H1 (cell line): ENCODE measurements around the gene COL20A1. TPM values are rescaled to one million over a fixed set of nuclear protein-coding genes. Genes with fewer than 3 reads are reported as not detected.

Experiments used
- CTCF ChIA-PET: fragments of 300-600 bp; sonication (Branson Sonifier 250); formaldehyde crosslinking; loops from one replicate; lab custom pipeline; 2021; ENCODE audit not compliant: partially characterized antibody; lab: Charles Lee
- POLR2A ChIA-PET: fragments of 300-600 bp; sonication (Branson Sonifier 250); formaldehyde crosslinking; loops from one replicate; lab custom pipeline; 2021; ENCODE audit warnings: inconsistent platforms; ENCODE audit not compliant: partially characterized antibody; lab: Charles Lee
- DNase-seq, 2 experiments: peaks; one replicate each; pipeline versions ENCODE4 v3.0.0 to v3.0.0-alpha.2; 2010 to 2022; ENCODE audit warnings: low spot score in 2 of 2, low read depth in 1 of 2, mixed read lengths in 1 of 2
- FAIRE-seq: peaks from 2 replicates; lab custom pipeline; 2011; peaks lifted over from hg19 to GRCh38; lab: Jason Lieb, UNC
- H2AFZ ChIP-seq: 2 replicates; pipeline ENCODE4 v1.8.1; 2012; ENCODE audit warnings: low read length, inconsistent platforms
- H2AK5ac ChIP-seq: 2 replicates; pipeline ENCODE4 v1.6.1; 2013; ENCODE audit warnings: low read depth, low read length
- H2BK120ac ChIP-seq: replicated peaks from 2 replicates; pipeline ENCODE3; 2013; ENCODE audit warnings: low read depth, low read length, inconsistent platforms
- H2BK12ac ChIP-seq: 2 replicates; pipeline ENCODE4 v1.6.1; 2013; ENCODE audit warnings: low read depth, low read length
- H2BK15ac ChIP-seq: 2 replicates; pipeline ENCODE4 v1.6.1; 2013; ENCODE audit warnings: low read length
- H2BK20ac ChIP-seq: 2 replicates; pipeline ENCODE4 v1.6.1; 2013; ENCODE audit warnings: low read length
- H2BK5ac ChIP-seq: 2 replicates; pipeline ENCODE4 v1.6.1; 2013; ENCODE audit warnings: low read depth, low read length
- H3K14ac ChIP-seq: 2 replicates; pipeline ENCODE4 v1.6.1; 2013; ENCODE audit warnings: inconsistent platforms; ENCODE audit not compliant: insufficient read length
- H3K18ac ChIP-seq: 2 replicates; pipeline ENCODE4 v1.6.1; 2013; ENCODE audit warnings: low read length; ENCODE audit errors: extremely low read depth
- H3K23ac ChIP-seq: 2 replicates; pipeline ENCODE4 v1.6.1; 2013; ENCODE audit warnings: inconsistent platforms; ENCODE audit not compliant: insufficient read length
- H3K23me2 ChIP-seq: 2 replicates; pipeline ENCODE4 v1.6.1; 2013; ENCODE audit warnings: low read depth, low read length
- H3K27ac ChIP-seq: 2 replicates; pipeline ENCODE4 v1.6.1; 2011; ENCODE audit warnings: low read depth, low read length, inconsistent platforms
- H3K27me3 ChIP-seq, 4 experiments: replicated peaks in 1 of 4; 1 replicate in 1 of 4; 2 replicates in 3 of 4; pipeline versions ENCODE4 v1.6.1 to v1.8.1; 2011 to 2013; ENCODE audit warnings: low read length in 3 of 4, mild to moderate bottlenecking in 3 of 4, inconsistent platforms in 2 of 4, mixed read lengths in 2 of 4, moderate library complexity in 1 of 4; ENCODE audit not compliant: control insufficient read depth in 3 of 4, insufficient read depth in 3 of 4; ENCODE audit errors: extremely low read depth in 1 of 4
- H3K36me3 ChIP-seq, 4 experiments: 2 replicates each; pipeline versions ENCODE4 v1.6.1 to v1.8.1; 2011 to 2013; ENCODE audit warnings: mild to moderate bottlenecking in 4 of 4, low read length in 3 of 4, moderate library complexity in 2 of 4, control low read depth in 1 of 4, inconsistent platforms in 1 of 4; ENCODE audit not compliant: insufficient read depth in 4 of 4, control insufficient read depth in 2 of 4
- H3K4ac ChIP-seq: replicated peaks from 2 replicates; pipeline ENCODE3; 2013; ENCODE audit warnings: low read length, low read depth, mixed read lengths, inconsistent platforms; ENCODE audit not compliant: insufficient read length
- H3K4me1 ChIP-seq, 4 experiments: replicated peaks in 1 of 4; 1 replicate in 1 of 4; 2 replicates in 3 of 4; pipeline versions ENCODE4 v1.6.1 to v1.8.1; 2011 to 2013; ENCODE audit warnings: low read length in 3 of 4, inconsistent platforms in 2 of 4, mixed read lengths in 1 of 4; ENCODE audit not compliant: insufficient read depth in 4 of 4, control insufficient read depth in 3 of 4
- H3K4me2 ChIP-seq, 2 experiments: 2 replicates each; pipeline versions ENCODE4 v1.6.1 to v1.8.1; 2011 to 2013; ENCODE audit warnings: low read depth in 2 of 2, low read length in 2 of 2, control low read depth in 1 of 2, inconsistent platforms in 1 of 2, mild to moderate bottlenecking in 1 of 2; ENCODE audit not compliant: insufficient read depth in 1 of 2
- H3K4me3 ChIP-seq, 4 experiments: fragments of 200-600, 300-600 bp in 1 of 4; sonication (generic), shearing (Covaris generic), sonication (Bioruptor Twin) in 1 of 4; 2 replicates each; pipeline versions ENCODE4 v1.5.1 to v1.8.1; 2011 to 2016; ENCODE audit warnings: low read length in 4 of 4, low read depth in 3 of 4, control low read depth in 2 of 4, inconsistent platforms in 2 of 4, mild to moderate bottlenecking in 2 of 4, mixed read lengths in 1 of 4, moderate library complexity in 1 of 4; ENCODE audit not compliant: insufficient read depth in 2 of 4; ENCODE audit errors: extremely low read depth in 1 of 4
- H3K56ac ChIP-seq: replicated peaks from 2 replicates; pipeline ENCODE3; 2013; ENCODE audit warnings: low read depth, mild to moderate bottlenecking, mixed read lengths, low read length, inconsistent platforms; ENCODE audit not compliant: insufficient read length
- H3K79me1 ChIP-seq: 2 replicates; pipeline ENCODE4 v1.6.1; 2013; ENCODE audit warnings: low read depth, low read length, control low read depth
- H3K79me2 ChIP-seq, 2 experiments: 2 replicates each; pipeline versions ENCODE4 v1.6.1 to v1.8.1; 2012 to 2013; ENCODE audit warnings: low read length in 2 of 2, mild to moderate bottlenecking in 2 of 2, inconsistent platforms in 1 of 2; ENCODE audit not compliant: insufficient read depth in 2 of 2, control insufficient read depth in 1 of 2
- H3K9ac ChIP-seq, 4 experiments: replicated peaks in 1 of 4; 1 replicate in 1 of 4; 2 replicates in 3 of 4; pipeline versions ENCODE4 v1.6.1 to v1.8.1; 2011 to 2013; ENCODE audit warnings: low read depth in 3 of 4, low read length in 3 of 4, control low read depth in 2 of 4, mild to moderate bottlenecking in 2 of 4, moderate library complexity in 2 of 4, inconsistent platforms in 1 of 4; ENCODE audit errors: extremely low read depth in 1 of 4
- H3K9me3 ChIP-seq, 2 experiments: 2 replicates each; pipeline versions ENCODE4 v1.6.1 to v1.8.1; 2012 to 2013; ENCODE audit warnings: mild to moderate bottlenecking in 2 of 2, moderate library complexity in 2 of 2, control low read depth in 1 of 2, inconsistent platforms in 1 of 2, low read depth in 1 of 2, low read length in 1 of 2, mixed read lengths in 1 of 2; ENCODE audit not compliant: insufficient read depth in 2 of 2
- H4K20me1 ChIP-seq, 2 experiments: replicated peaks in 1 of 2; 2 replicates each; pipeline versions ENCODE3 to v1.8.1; 2011 to 2013; ENCODE audit warnings: inconsistent platforms in 2 of 2, low read length in 2 of 2, mild to moderate bottlenecking in 1 of 2; ENCODE audit not compliant: insufficient read depth in 2 of 2, control insufficient read depth in 1 of 2
- H4K5ac ChIP-seq: 2 replicates; pipeline ENCODE4 v1.6.1; 2013; ENCODE audit warnings: low read length, low read depth, mixed read lengths, inconsistent platforms; ENCODE audit not compliant: insufficient read length
- H4K8ac ChIP-seq: 2 replicates; pipeline ENCODE4 v1.8.0; 2013; ENCODE audit warnings: mild to moderate bottlenecking, moderate library complexity, low read length, inconsistent platforms; ENCODE audit not compliant: insufficient read depth; ENCODE audit errors: extremely low read depth
- H4K91ac ChIP-seq: replicated peaks from 2 replicates; pipeline ENCODE3; 2013; ENCODE audit warnings: low read length, mixed read lengths, inconsistent platforms; ENCODE audit not compliant: insufficient read length
- BCL11A ChIP-seq, 2 experiments: IDR thresholded peaks; one replicate each; pipeline ENCODE4 v1.6.1; 2011; ENCODE audit warnings: low read depth in 2 of 2, low read length in 2 of 2, mild to moderate bottlenecking in 2 of 2
- E2F6 ChIP-seq: IDR thresholded peaks from 2 replicates; pipeline ENCODE4 v1.6.1; 2012; ENCODE audit warnings: inconsistent platforms
- EZH2 ChIP-seq: fragments of 200-600 bp; sonication (generic); IDR thresholded peaks from 2 replicates; pipeline ENCODE4 v1.7.1; 2012; ENCODE audit warnings: low read depth, mild to moderate bottlenecking, moderate library complexity, low read length, inconsistent platforms; ENCODE audit not compliant: severe bottlenecking
- FOSL1 ChIP-seq: IDR thresholded peaks from 2 replicates; pipeline ENCODE4 v1.6.1; 2011; ENCODE audit warnings: mild to moderate bottlenecking, low read depth, low read length, moderate library complexity; ENCODE audit not compliant: insufficient read depth
- JUN ChIP-seq: IDR thresholded peaks from 2 replicates; pipeline ENCODE4 v1.6.1; 2011; ENCODE audit warnings: low read depth, mild to moderate bottlenecking, improper control_type of control experiment, low read length
- JUND ChIP-seq: IDR thresholded peaks from 2 replicates; pipeline ENCODE4 v1.6.1; 2011; ENCODE audit warnings: mild to moderate bottlenecking, improper control_type of control experiment, low read length
- MAFK ChIP-seq: IDR thresholded peaks from 2 replicates; pipeline ENCODE4 v1.6.1; 2012; ENCODE audit warnings: low read depth, mild to moderate bottlenecking, improper control_type of control experiment, low read length
- POLR2A ChIP-seq, 2 experiments: IDR thresholded peaks; 1 replicate in 1 of 2; 2 replicates in 1 of 2; pipeline ENCODE4 v1.6.1; 2011; ENCODE audit warnings: low read depth in 2 of 2, low read length in 2 of 2, mild to moderate bottlenecking in 2 of 2; ENCODE audit errors: control extremely low read depth in 1 of 2
- RBBP5 ChIP-seq: IDR thresholded peaks from 2 replicates; pipeline ENCODE4 v1.7.1; 2012; ENCODE audit warnings: low read depth, mild to moderate bottlenecking, inconsistent platforms, low read length, moderate library complexity, borderline replicate concordance
- RFX5 ChIP-seq: IDR thresholded peaks from 2 replicates; pipeline ENCODE4 v1.6.1; 2011; ENCODE audit warnings: low read depth, low read length, improper control_type of control experiment, borderline replicate concordance
- SAP30 ChIP-seq: fragments of 300-600 bp; sonication (generic); IDR thresholded peaks from 2 replicates; pipeline ENCODE4 v1.7.1; 2012; ENCODE audit warnings: low read length, moderate library complexity, mild to moderate bottlenecking, inconsistent platforms; ENCODE audit not compliant: insufficient read depth, insufficient replicate concordance
- TBP ChIP-seq: IDR thresholded peaks from 2 replicates; pipeline ENCODE4 v1.6.1; 2011; ENCODE audit warnings: low read depth, low read length, improper control_type of control experiment
- TEAD4 ChIP-seq: IDR thresholded peaks from 2 replicates; pipeline ENCODE4 v1.6.1; 2012; ENCODE audit warnings: low read depth, low read length, inconsistent platforms, mixed read lengths
- WGBS, 2 experiments: shearing (Covaris generic) in 1 of 2; methylation state at CpG; one replicate each; pipeline versions ENCODE4 v1.1.6 to v1.1.7; 2013 to 2015; ENCODE audit warnings: low lambda C conversion rate in 2 of 2, mixed read lengths in 2 of 2, inconsistent platforms in 1 of 2, low coverage in 1 of 2, missing lambda C conversion rate in 1 of 2; ENCODE audit not compliant: insufficient replicate concordance in 2 of 2, insufficient coverage in 1 of 2, insufficient read length in 1 of 2; ENCODE audit errors: extremely low coverage in 1 of 2, missing lambda C conversion rate in 1 of 2; 5-methylcytosine and 5-hydroxymethylcytosine counted together
- polyA plus RNA-seq, 7 experiments: library from polyadenylated mRNA; depleted of rRNA in 3 of 7; stranded (reverse) in 5 of 7; unstranded in 2 of 7; fragments of >200 nt in 5 of 7; fragments of 200-250 nt in 2 of 7; gene quantifications; 1 replicate in 5 of 7; 2 replicates in 1 of 7; 4 replicates in 1 of 7; pipeline versions ENCODE4 v1.2.1 to v1.2.3, GENCODE V29; 2011 to 2013; ENCODE audit warnings: missing spikeins in 2 of 7, mixed read lengths in 2 of 7
- total RNA-seq: library from RNA; stranded (reverse); fragmentation: NEBNext Ultra II Directional; extraction: Animal tissue kit (Norgen Biotek cat#: 25700); gene quantifications from 2 replicates; pipeline ENCODE4 v1.2.1, GENCODE V29; 2021

The COL20A1 gene
- total and polyA plus RNA-seq, 2 of the 8 experiments (the other 6 are each of a cell fraction or from before 2014, with no cell fraction given), result 0.19 to 0.21 TPM

- Histone ChIP-seq H2BK20ac (no peak overlapping the region), H4K91ac (peak overlapping the region; percentile 42), H3K27ac (no peak overlapping the region), H3K56ac (no peak overlapping the region), H3K79me1 (no peaks in the 10 kb centered on the region), H3K9me3 (no peaks in the 10 kb centered on the region), H3K9ac (no peak overlapping the region), H3K23ac (no peak overlapping the region), H2BK120ac (no peak overlapping the region), H3K18ac (no peak overlapping the region), H4K8ac (no peak overlapping the region), H2BK15ac (no peak overlapping the region), H4K5ac (no peak overlapping the region), H3K27me3 (no peaks in the 10 kb centered on the region; a peak in 2 of 7 replicates), H3K4me2 (no peak overlapping the region), H2BK5ac (no peak overlapping the region; the same call in 1 of the 2 replicates), H2BK12ac (no peak overlapping the region), H3K4me3 (no peak overlapping the region), H4K20me1 (no peaks in the 10 kb centered on the region), H2AK5ac (no peak overlapping the region), H3K4ac (no peak overlapping the region), H2AFZ (no peak overlapping the region), H3K79me2 (no peaks in the 10 kb centered on the region), H3K4me1 (peaks cover 0 to 20% (median 12%) of the 10 kb centered on the region in 4 experiments; a peak in 4 of 7 replicates), H3K23me2 (no peaks in the 10 kb centered on the region), H3K36me3 (no peaks in the 10 kb centered on the region), H3K14ac (no peak overlapping the region)
- WGBS, 2 experiments, result 92% methylated on average over 21 of the region's 25 CpGs; no CpG with 5 or more reads in 1 of the 2 experiments
- POLR2A ChIA-PET, result interaction anchor here (1.2 kb wide), 1 partner anchor 9 kb away, joined by 4 read pairs; no protein-coding TSS in a partner anchor
- CTCF ChIA-PET, result interaction anchor here (0.6 to 7.0 kb wide), 9 partner anchors 9 to 639 kb away, joined by 3 to 103 read pairs (median 4); no protein-coding TSS in a partner anchor
- FAIRE-seq (no peak), DNase-seq (no peak)
- TF ChIP-seq RFX5 (no peak), TBP (no peak), TEAD4 (no peak), POLR2A (IDR thresholded peaks at IDR 0.05; ENCODE audit: control extremely low read depth in 1 of 2, low read depth in 2 of 2, low read length in 2 of 2) (no peak), JUN (no peak), EZH2 (no peak), SAP30 (no peak), BCL11A (IDR thresholded peaks at IDR 0.05; ENCODE audit: low read depth in 2 of 2, low read length in 2 of 2) (no peak), RBBP5 (no peak), FOSL1 (no peak), E2F6 (no peak), JUND (no peak), MAFK (no peak)
These were observed 49.3 kb upstream of the COL20A1 start for GRCh38 chr20:63243604-63244247.
